ENCODE data around the gene SPDYE6. TPM values are rescaled to one million over a fixed set of nuclear protein-coding genes. Genes with fewer than 3 reads are reported as not detected.

Gene SPDYE6
- total RNA-seq, 4 donors from 2014 or later = not detected

- peaks cover 0 to 17% of the 10 kb centered on the region in 2 donors for H3K4me1 ChIP-seq
- no peak overlapping the region for H3K4me3 ChIP-seq (replicated peaks in 1 of 3)
- no peaks in the 10 kb centered on the region for H3K36me3 ChIP-seq
- intact Hi-C loops (cut with DNase I) = no loop called here
- H3K27ac ChIP-seq = no peak overlapping the region
- 81 to 83% methylated on average over 6 to 8 of the region's 8 CpGs for WGBS, 2 donors
- H3K9me3 ChIP-seq = no peaks in the 10 kb centered on the region
- no peak for DNase-seq
- no peaks in the 10 kb centered on the region for H3K27me3 ChIP-seq
- TF ChIP-seq CTCF (IDR thresholded peaks at IDR 0.05) (no peak), POLR2A (IDR thresholded peaks at IDR 0.05) (no peak)
These were observed 34.0 kb downstream of the SPDYE6 start for GRCh38 chr7:102322202-102322715.

GRCh38 chr7:102321351-102322201, 34.7 kb downstream of the SPDYE6 start:
- WGBS, 2 donors = 48 to 54% methylated on average over 43 to 44 of the region's 73 CpGs
- peak overlapping the region in 1 of 3 donors; percentile 43 for H3K27ac ChIP-seq
- no peak for TF ChIP-seq POLR2A (IDR thresholded peaks at IDR 0.05)
- peak in 1 of 6 experiments; percentile 18 for TF ChIP-seq CTCF (IDR thresholded peaks at IDR 0.05)
- no peak overlapping the region for H3K4me3 ChIP-seq (replicated peaks in 1 of 3)
- peak; percentile 23 to 30 for DNase-seq
- no peaks in the 10 kb centered on the region for H3K36me3 ChIP-seq
- H3K9me3 ChIP-seq = no peaks in the 10 kb centered on the region
- intact Hi-C loops (cut with DNase I) = no loop called here
- peaks cover 0 to 17% of the 10 kb centered on the region in 2 donors for H3K4me1 ChIP-seq
- H3K27me3 ChIP-seq = no peaks in the 10 kb centered on the region

GRCh38 chr7:102320601-102321350, 35.5 kb downstream of the SPDYE6 start:
- no peak overlapping the region for H3K27ac ChIP-seq
- intact Hi-C loops (cut with DNase I) = no loop called here
- no peaks in the 10 kb centered on the region for H3K9me3 ChIP-seq

GRCh38 chr7:102320181-102320580, 36.1 kb downstream of the SPDYE6 start:
- Histone ChIP-seq H3K27ac (no peak overlapping the region), H3K9me3 (no peaks in the 10 kb centered on the region), H3K4me1 (peaks cover 0 to 17% of the 10 kb centered on the region in 2 donors), H3K4me3 (replicated peaks in 1 of 3) (no peak overlapping the region), H3K36me3 (no peaks in the 10 kb centered on the region), H3K27me3 (no peaks in the 10 kb centered on the region)
- WGBS, 2 donors = 95 to 100% methylated on average over 11 of the region's 14 CpGs
- TF ChIP-seq CTCF (IDR thresholded peaks at IDR 0.05) (no peak), POLR2A (IDR thresholded peaks at IDR 0.05) (no peak)
- intact Hi-C loops (cut with DNase I) = no loop called here
- DNase-seq = no peak

More at GRCh38 chr7:102320601-102321350, 35.5 kb downstream of the SPDYE6 start:
- TF ChIP-seq POLR2A (IDR thresholded peaks at IDR 0.05) (no peak), CTCF (IDR thresholded peaks at IDR 0.05) (no peak)
- Histone ChIP-seq H3K36me3 (no peaks in the 10 kb centered on the region), H3K4me1 (peaks cover 0 to 17% of the 10 kb centered on the region in 2 donors), H3K27me3 (no peaks in the 10 kb centered on the region), H3K4me3 (replicated peaks in 1 of 3) (no peak overlapping the region)
- WGBS, 2 donors = 81 to 94% methylated on average over 23 to 31 of the region's 37 CpGs
- DNase-seq = no peak

Data from thyroid gland (tissue), 4 donors.